Breast epithelium (tissue), 4 donors: ENCODE results near the gene C19orf53. TPM values are rescaled to one million over a fixed set of nuclear protein-coding genes. Genes with fewer than 3 reads are reported as not detected.

Source experiments
- DNase-seq, 2 donors: peaks; one replicate each; pipeline ENCODE4 v3.0.0-alpha.2; 2019; ENCODE audit warnings: low spot score in 2 of 2
- H3K27ac ChIP-seq, 2 donors: fragments of 200-600 bp; sonication (generic) in 1 of 2; one replicate each; pipeline ENCODE4 v1.5.1; 2016 to 2019; ENCODE audit warnings: mild to moderate bottlenecking in 1 of 2
- H3K27me3 ChIP-seq, 2 donors: fragments of 200-600 bp; sonication (generic) in 1 of 2; one replicate each; pipeline versions ENCODE4 v1.5.1 to v1.6.0; 2017 to 2019; ENCODE audit warnings: control low read depth in 1 of 2, mild to moderate bottlenecking in 1 of 2
- H3K36me3 ChIP-seq: fragments of 200-600 bp; one replicate; pipeline ENCODE4 v1.5.1; 2019
- H3K4me1 ChIP-seq, 2 donors: fragments of 200-600 bp; sonication (generic); one replicate each; pipeline ENCODE4 v1.5.1; 2016 to 2019; ENCODE audit warnings: control low read depth in 1 of 2
- H3K4me3 ChIP-seq, 3 donors: fragments of 200-600 bp; sonication (generic); 1 replicate in 2 of 3; 2 replicates in 1 of 3; pipeline ENCODE4 v1.5.1; 2016 to 2019; ENCODE audit warnings: mild to moderate bottlenecking in 3 of 3, moderate library complexity in 2 of 3
- H3K9me3 ChIP-seq, 2 donors: fragments of 200-600 bp; sonication (generic) in 1 of 2; one replicate each; pipeline ENCODE4 v1.5.1; 2016 to 2019; ENCODE audit warnings: control low read depth in 1 of 2
- CTCF ChIP-seq, 3 donors: fragments of 450-650 bp; IDR thresholded peaks; one replicate each; pipeline ENCODE4 v1.5.1; 2016 to 2017; ENCODE audit warnings: antibody characterized with exemption in 3 of 3, mild to moderate bottlenecking in 3 of 3, moderate library complexity in 3 of 3
- POLR2A ChIP-seq: fragments of 450-650 bp; IDR thresholded peaks from one replicate; pipeline ENCODE4 v1.6.1; 2016; ENCODE audit warnings: antibody characterized with exemption, mild to moderate bottlenecking, moderate library complexity
- POLR2AphosphoS5 ChIP-seq, 3 donors: sonication (generic); formaldehyde crosslinking; IDR thresholded peaks; one replicate each; pipeline ENCODE4 v1.6.1; 2017; ENCODE audit warnings: antibody characterized with exemption in 3 of 3
- intact Hi-C: fragments of 100-400 bp; cut with DNase I; formaldehyde crosslinking; loops from one replicate; pipeline ENCODE4 v1.15.1; 2023; ENCODE audit warnings: low total_unique reads
- total RNA-seq, 3 donors: library from RNA; depleted of rRNA; stranded (reverse); fragments of >200 nt; gene quantifications; one replicate each; pipeline ENCODE4 v1.1.0, GENCODE V29; 2016

C19orf53 gene
- total RNA-seq, 3 donors from 2014 or later, result 134 to 175 (median 137) TPM

GRCh38 chr19:13813147-13813546, 38.9 kb downstream of the C19orf53 start:
- Histone ChIP-seq H3K4me3 (no peak overlapping the region), H3K4me1 (no peaks in the 10 kb centered on the region), H3K36me3 (no peaks in the 10 kb centered on the region), H3K27me3 (no peaks in the 10 kb centered on the region), H3K27ac (no peak overlapping the region), H3K9me3 (no peaks in the 10 kb centered on the region)
- DNase-seq, result no peak
- intact Hi-C loops, result no loop called here
- TF ChIP-seq CTCF (IDR thresholded peaks at IDR 0.05), result no peak
- no peak for TF ChIP-seq POLR2AphosphoS5 (IDR thresholded peaks at IDR 0.05)

- H3K27me3 ChIP-seq, result no peaks in the 10 kb centered on the region
- H3K27ac ChIP-seq, result no peak overlapping the region
- no peaks in the 10 kb centered on the region for H3K36me3 ChIP-seq
- DNase-seq, result no peak
- no peaks in the 10 kb centered on the region for H3K9me3 ChIP-seq
- intact Hi-C loops, result no loop called here
- no peak overlapping the region for H3K4me3 ChIP-seq
- no peaks in the 10 kb centered on the region for H3K4me1 ChIP-seq
- no peak for TF ChIP-seq CTCF (IDR thresholded peaks at IDR 0.05)
- no peak for TF ChIP-seq POLR2AphosphoS5 (IDR thresholded peaks at IDR 0.05)
These were observed 40.3 kb downstream of the C19orf53 start for GRCh38 chr19:13814550-13814949.

GRCh38 chr19:13817018-13817614, 42.9 kb downstream of the C19orf53 start:
- Histone ChIP-seq H3K27me3 (no peaks in the 10 kb centered on the region), H3K27ac (no peak overlapping the region), H3K36me3 (no peaks in the 10 kb centered on the region), H3K4me3 (no peak overlapping the region), H3K9me3 (no peaks in the 10 kb centered on the region), H3K4me1 (no peaks in the 10 kb centered on the region)
- no peak for TF ChIP-seq POLR2A
- TF ChIP-seq POLR2AphosphoS5 (IDR thresholded peaks at IDR 0.05), result no peak
- no peak for TF ChIP-seq CTCF (IDR thresholded peaks at IDR 0.05)
- no peak for DNase-seq
- intact Hi-C loops, result no loop called here

GRCh38 chr19:13817615-13818371, 43.5 kb downstream of the C19orf53 start:
- no peaks in the 10 kb centered on the region for H3K4me1 ChIP-seq
- no peak overlapping the region for H3K4me3 ChIP-seq
- no peaks in the 10 kb centered on the region for H3K9me3 ChIP-seq
- TF ChIP-seq POLR2A (no peak), POLR2AphosphoS5 (IDR thresholded peaks at IDR 0.05) (no peak), CTCF (IDR thresholded peaks at IDR 0.05) (no peak)
- intact Hi-C loops, result no loop called here
- no peak for DNase-seq
- H3K36me3 ChIP-seq, result no peaks in the 10 kb centered on the region
- no peak overlapping the region for H3K27ac ChIP-seq
- no peaks in the 10 kb centered on the region for H3K27me3 ChIP-seq

GRCh38 chr19:13819238-13819637, 45.0 kb downstream of the C19orf53 start:
- no peak for TF ChIP-seq POLR2AphosphoS5 (IDR thresholded peaks at IDR 0.05)
- TF ChIP-seq POLR2A, result no peak
- TF ChIP-seq CTCF (IDR thresholded peaks at IDR 0.05), result no peak
- Histone ChIP-seq H3K36me3 (no peaks in the 10 kb centered on the region), H3K4me3 (no peak overlapping the region), H3K27ac (no peak overlapping the region), H3K27me3 (no peaks in the 10 kb centered on the region), H3K4me1 (no peaks in the 10 kb centered on the region), H3K9me3 (no peaks in the 10 kb centered on the region)
- intact Hi-C loops, result no loop called here
- DNase-seq, result no peak
